HG02642 (cell line): ENCODE data around the gene KRT75.
"Not testable (repeated sequence)": the region's sequence is repeated elsewhere in the genome, so short reads cannot be mapped to it uniquely, and the experiment has no call there.

Experiments
- ATAC-seq: cut with Tn5 transposase; IDR thresholded peaks from one replicate; pipeline ENCODE4 v1.9.1; 2021; ENCODE audit warnings: mild to moderate bottlenecking; ENCODE audit not compliant: unreplicated experiment, poor library complexity

KRT75 gene

GRCh38 chr12:52434081-52434733 is at the start of gene KRT75:
Gene KRT75 (minus strand): TSS chr12:52434371. CDS start chr12:52434304, 67 bp downstream.
- no peak for ATAC-seq

GRCh38 chr12:52480073-52480472 is 45.9 kb upstream of the KRT75 start:
- ATAC-seq, result no peak

- no peak for ATAC-seq
Observed at GRCh38 chr12:52477651-52478050, 43.5 kb upstream of the KRT75 start.

- ATAC-seq, result no peak
Observed at GRCh38 chr12:52474212-52474611, 40.0 kb upstream of the KRT75 start.

- ATAC-seq, result no peak
Observed at GRCh38 chr12:52473768-52474167, 39.6 kb upstream of the KRT75 start, which contains the start of gene KRT6C. Gene KRT6C (minus strand): TSS chr12:52473805. CDS start chr12:52473737, 68 bp downstream.

GRCh38 chr12:52469853-52470252 is 35.7 kb upstream of the KRT75 start:
- ATAC-seq, result no peak

- no peak for ATAC-seq
Observed at GRCh38 chr12:52464897-52465296, 30.7 kb upstream of the KRT75 start.

- no peak for ATAC-seq
Observed at GRCh38 chr12:52461693-52462092, 27.5 kb upstream of the KRT75 start.

- no peak for ATAC-seq
Observed at GRCh38 chr12:52458861-52459260, 24.7 kb upstream of the KRT75 start.

- ATAC-seq, result no peak
Observed at GRCh38 chr12:52455821-52456220, 21.6 kb upstream of the KRT75 start.

- no peak for ATAC-seq
Observed at GRCh38 chr12:52454411-52455201, 20.4 kb upstream of the KRT75 start.

- no peak for ATAC-seq
Observed at GRCh38 chr12:52452101-52452500, 17.9 kb upstream of the KRT75 start, which contains the start of gene KRT6B. Gene KRT6B (minus strand): TSS chr12:52452146. CDS start chr12:52452078, 68 bp downstream.

GRCh38 chr12:52448228-52448627 is 14.1 kb upstream of the KRT75 start:
- no peak for ATAC-seq

- ATAC-seq, result not testable (repeated sequence)
Observed at GRCh38 chr12:52447196-52447595, 13.0 kb upstream of the KRT75 start.

- no peak for ATAC-seq
Observed at GRCh38 chr12:52446367-52447045, 12.3 kb upstream of the KRT75 start.

- ATAC-seq, result no peak
Observed at GRCh38 chr12:52445876-52446275, 11.7 kb upstream of the KRT75 start.

- ATAC-seq, result no peak
Observed at GRCh38 chr12:52444647-52445595, 10.8 kb upstream of the KRT75 start.

- no peak for ATAC-seq
Observed at GRCh38 chr12:52443966-52444365, 9.8 kb upstream of the KRT75 start.

GRCh38 chr12:52442600-52443061 is 8.5 kb upstream of the KRT75 start:
- ATAC-seq, result no peak
